Neuron (in vitro differentiated cells): ENCODE results near the gene PKNOX2.

Experiments
- H2AFZ ChIP-seq: one replicate; pipeline ENCODE4 v1.6.1; 2013; ENCODE audit warnings: low read depth, mild to moderate bottlenecking, inconsistent platforms, low read length, moderate library complexity
- H3K27me3 ChIP-seq: one replicate; pipeline ENCODE4 v1.6.1; 2013; ENCODE audit warnings: low read length; ENCODE audit not compliant: insufficient read depth
- H3K36me3 ChIP-seq: one replicate; pipeline ENCODE4 v1.6.1; 2013; ENCODE audit warnings: low read length; ENCODE audit not compliant: insufficient read depth
- H3K4me1 ChIP-seq: one replicate; pipeline ENCODE4 v1.6.1; 2013; ENCODE audit warnings: low read length; ENCODE audit not compliant: insufficient read depth
- H3K4me3 ChIP-seq: 2 replicates; pipeline ENCODE4 v1.5.1; 2013; ENCODE audit warnings: mild to moderate bottlenecking, low read length, moderate library complexity
- H3K9me3 ChIP-seq: one replicate; pipeline ENCODE4 v1.6.1; 2013; ENCODE audit warnings: low read length

The PKNOX2 gene

DNA sequence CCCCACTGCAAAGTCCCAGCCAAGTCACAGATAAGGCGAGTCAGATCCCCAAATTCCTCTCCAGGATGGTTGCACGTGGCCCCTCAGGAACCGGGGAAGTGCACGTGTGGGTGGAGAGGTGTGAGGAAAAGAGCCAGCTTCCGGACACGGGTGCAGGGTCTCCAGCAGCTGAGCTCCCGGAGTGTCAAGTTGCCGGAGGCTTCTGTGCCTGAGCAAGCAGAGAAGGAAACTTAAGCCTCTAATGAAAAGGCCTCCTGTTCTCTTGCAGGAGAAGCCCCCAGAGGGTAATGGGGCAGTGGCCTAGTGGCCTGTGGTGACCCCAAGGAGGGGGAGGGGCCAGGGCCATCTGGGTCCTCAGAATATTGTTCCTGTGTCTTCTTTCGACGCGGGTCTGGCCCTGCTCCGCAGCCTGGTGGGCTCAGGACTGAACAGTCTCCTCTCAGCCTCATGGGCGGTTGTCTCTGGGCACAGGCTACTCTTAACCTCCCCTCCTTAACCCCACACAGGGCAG lies 183.6 kb downstream of the PKNOX2 start:
- Histone ChIP-seq H3K36me3 (no peaks in the 10 kb centered on the region), H3K9me3 (no peaks in the 10 kb centered on the region), H3K4me1 (peaks cover 62% of the 10 kb centered on the region), H3K4me3 (no peak overlapping the region), H2AFZ (no peak overlapping the region), H3K27me3 (no peaks in the 10 kb centered on the region)

DNA sequence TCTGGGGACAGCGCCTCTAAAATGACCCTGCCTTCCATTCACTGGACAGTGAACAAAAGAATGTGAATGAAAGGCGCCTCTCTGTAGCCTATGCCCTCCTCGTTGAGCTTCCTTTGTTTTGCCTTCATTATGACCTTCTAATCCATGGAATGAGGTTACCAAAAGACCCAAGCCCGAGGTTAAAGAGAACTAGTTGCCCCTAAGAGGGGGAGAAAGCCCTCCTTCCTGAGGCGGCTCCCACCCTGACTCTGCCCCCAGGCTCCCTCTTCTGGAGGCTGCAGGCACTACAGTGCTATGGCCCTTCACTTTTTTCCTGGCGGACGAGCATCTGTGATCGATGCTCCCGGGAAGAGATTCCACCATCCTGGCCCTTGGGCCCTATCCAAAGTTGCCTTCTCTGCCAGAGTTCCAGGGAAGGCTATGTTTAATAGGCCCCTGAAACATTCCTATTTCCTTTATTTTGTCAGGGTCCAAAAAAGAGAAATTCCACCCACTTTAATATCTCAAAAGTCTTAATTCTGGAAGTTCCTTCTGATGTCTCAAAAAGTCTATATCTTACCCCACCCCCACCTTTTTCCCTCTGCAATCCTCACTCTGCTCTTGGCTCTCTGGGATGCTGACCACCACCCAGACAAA lies 184.2 kb downstream of the PKNOX2 start:
- H2AFZ ChIP-seq: no peak overlapping the region
- H3K27me3 ChIP-seq: no peaks in the 10 kb centered on the region
- no peaks in the 10 kb centered on the region for H3K9me3 ChIP-seq
- no peaks in the 10 kb centered on the region for H3K36me3 ChIP-seq
- no peak overlapping the region for H3K4me3 ChIP-seq
- peaks cover 62% of the 10 kb centered on the region for H3K4me1 ChIP-seq

DNA sequence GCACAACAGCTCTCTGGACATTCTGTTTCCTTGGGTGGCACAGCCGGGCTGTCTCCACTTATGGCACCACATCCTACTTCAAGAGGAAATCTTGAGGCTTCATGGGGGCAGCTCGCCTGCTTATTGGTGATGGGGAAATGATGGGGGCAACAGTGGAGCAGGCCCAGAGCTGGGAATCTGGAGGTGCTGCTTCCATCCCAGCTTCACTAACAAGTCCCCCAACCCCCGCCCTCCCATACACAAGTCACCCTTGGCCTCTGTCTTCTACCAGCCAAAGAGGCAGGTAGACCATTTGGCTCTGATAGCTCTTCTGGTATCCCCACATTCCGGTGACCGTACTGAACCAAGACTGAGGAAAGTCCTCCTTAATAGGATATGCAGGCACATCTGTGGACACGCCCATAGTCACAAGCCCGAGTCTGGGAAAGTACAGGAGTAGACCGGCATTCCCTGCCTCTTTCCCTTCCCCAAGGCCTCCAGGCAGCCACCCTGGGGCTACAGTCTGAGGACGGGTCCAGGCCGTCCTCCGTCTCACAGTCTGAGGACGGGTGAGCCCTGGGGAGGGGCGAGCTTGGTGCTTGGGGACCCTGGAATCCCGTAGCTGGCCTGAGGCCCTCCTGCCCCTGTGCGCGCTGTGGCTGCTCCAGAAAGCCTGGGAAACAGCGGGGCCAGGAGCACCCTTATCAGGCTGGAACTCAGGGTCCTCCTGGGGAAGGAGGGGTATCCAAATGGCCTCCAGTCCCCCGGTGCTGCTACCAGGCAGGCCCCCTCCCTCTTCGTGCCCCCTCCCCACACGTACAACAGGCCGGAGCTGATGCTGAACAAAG lies 185.9 kb downstream of the PKNOX2 start:
- Histone ChIP-seq H3K4me3 (no peak overlapping the region), H2AFZ (no peak overlapping the region), H3K27me3 (no peaks in the 10 kb centered on the region), H3K36me3 (no peaks in the 10 kb centered on the region), H3K9me3 (no peaks in the 10 kb centered on the region), H3K4me1 (peaks cover 63% of the 10 kb centered on the region)

DNA sequence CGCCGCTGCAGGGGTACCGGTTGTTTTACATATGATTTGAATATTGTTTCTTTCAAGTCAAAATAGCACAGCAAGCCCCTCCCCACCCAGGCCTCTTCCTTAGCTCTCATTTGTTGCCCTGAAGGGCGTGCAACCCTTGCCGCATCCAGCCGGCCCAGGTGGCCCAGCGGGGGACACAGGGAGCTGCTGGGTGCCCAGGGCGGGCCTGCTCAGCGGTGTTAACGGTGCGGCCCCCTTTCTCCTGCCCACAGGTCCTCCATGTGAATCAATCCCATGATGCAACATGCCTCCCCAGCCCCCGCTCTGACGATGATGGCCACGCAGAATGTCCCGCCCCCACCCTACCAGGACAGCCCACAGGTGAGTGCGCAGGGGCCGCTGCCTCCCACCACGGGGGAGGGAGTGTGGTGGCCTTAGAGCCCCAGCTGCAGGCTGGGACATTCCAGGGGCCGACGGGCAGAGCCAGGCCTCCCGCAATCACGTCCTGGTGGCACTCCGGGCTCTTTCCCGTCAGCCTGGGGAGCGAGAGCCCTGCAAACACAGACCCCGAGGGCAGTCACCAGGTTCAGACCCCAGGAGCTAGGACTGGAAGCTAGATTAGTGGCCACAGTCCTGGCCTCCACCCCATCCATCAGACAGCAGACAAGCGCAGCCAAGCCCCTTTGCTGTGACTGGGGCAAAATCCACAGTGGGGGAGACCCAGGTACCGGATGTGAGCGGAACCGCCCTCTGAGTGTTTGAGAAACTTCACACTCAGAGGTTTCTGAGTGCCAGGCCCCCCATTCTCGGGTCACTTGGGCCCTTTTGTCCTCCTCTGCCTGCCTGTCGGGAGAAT lies 186.7 kb downstream of the PKNOX2 start:
- H3K4me3 ChIP-seq: no peak overlapping the region
- H2AFZ ChIP-seq: no peak overlapping the region
- peaks cover 57% of the 10 kb centered on the region for H3K4me1 ChIP-seq
- no peaks in the 10 kb centered on the region for H3K27me3 ChIP-seq
- H3K9me3 ChIP-seq: no peaks in the 10 kb centered on the region
- H3K36me3 ChIP-seq: no peaks in the 10 kb centered on the region

GRCh38 chr11:125351868-125352250 lies 187.3 kb downstream of the PKNOX2 start:
- H3K4me1 ChIP-seq: peaks cover 57% of the 10 kb centered on the region
- no peaks in the 10 kb centered on the region for H3K36me3 ChIP-seq
- no peak overlapping the region for H2AFZ ChIP-seq
- H3K9me3 ChIP-seq: no peaks in the 10 kb centered on the region
- H3K4me3 ChIP-seq: no peak overlapping the region
- H3K27me3 ChIP-seq: no peaks in the 10 kb centered on the region

GRCh38 chr11:125356797-125357196 lies 192.2 kb downstream of the PKNOX2 start:
- Histone ChIP-seq H3K4me3 (no peak overlapping the region), H2AFZ (no peak overlapping the region), H3K4me1 (peaks cover 25% of the 10 kb centered on the region), H3K36me3 (no peaks in the 10 kb centered on the region), H3K9me3 (no peaks in the 10 kb centered on the region), H3K27me3 (no peaks in the 10 kb centered on the region)

- no peaks in the 10 kb centered on the region for H3K27me3 ChIP-seq
- no peaks in the 10 kb centered on the region for H3K9me3 ChIP-seq
- no peak overlapping the region for H3K4me3 ChIP-seq
- H3K4me1 ChIP-seq: peaks cover 25% of the 10 kb centered on the region
- H3K36me3 ChIP-seq: no peaks in the 10 kb centered on the region
- H2AFZ ChIP-seq: no peak overlapping the region
These were observed 193.0 kb downstream of the PKNOX2 start for GRCh38 chr11:125357551-125357950.

DNA sequence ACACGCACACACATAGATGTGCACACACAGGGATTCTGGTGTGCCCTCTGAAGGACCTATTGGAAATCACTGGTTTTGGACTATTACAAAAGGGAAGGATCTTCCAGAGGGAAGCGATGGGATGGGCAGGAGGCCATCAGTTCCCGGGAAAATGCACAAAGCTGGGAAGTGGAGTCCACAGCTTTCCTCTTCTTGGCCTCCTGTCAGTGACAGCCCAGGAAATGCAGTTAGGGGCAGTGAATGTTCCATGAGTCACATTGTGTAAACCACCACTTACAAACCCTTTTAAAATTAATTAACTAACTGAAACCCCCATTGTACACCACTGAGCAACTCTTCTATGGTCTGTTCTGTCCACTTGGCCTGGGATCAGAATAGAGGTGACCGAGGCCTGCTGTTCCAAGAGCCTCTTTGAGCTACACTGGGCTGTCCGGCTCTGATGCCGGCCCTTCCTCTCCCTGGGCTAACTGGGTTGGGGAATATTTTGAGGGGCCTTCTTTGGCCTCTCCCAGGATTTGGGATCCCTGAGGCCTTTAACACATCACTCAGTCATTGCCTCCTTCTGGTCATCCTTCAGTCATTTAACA lies 193.8 kb downstream of the PKNOX2 start:
- Histone ChIP-seq H3K27me3 (no peaks in the 10 kb centered on the region), H3K4me3 (no peak overlapping the region), H3K36me3 (no peaks in the 10 kb centered on the region), H3K9me3 (no peaks in the 10 kb centered on the region), H2AFZ (no peak overlapping the region), H3K4me1 (peaks cover 22% of the 10 kb centered on the region)

GRCh38 chr11:125359130-125359529 lies 194.6 kb downstream of the PKNOX2 start:
- no peaks in the 10 kb centered on the region for H3K27me3 ChIP-seq
- H3K4me3 ChIP-seq: no peak overlapping the region
- peaks cover 15% of the 10 kb centered on the region for H3K4me1 ChIP-seq
- H3K36me3 ChIP-seq: no peaks in the 10 kb centered on the region
- H3K9me3 ChIP-seq: no peaks in the 10 kb centered on the region
- H2AFZ ChIP-seq: no peak overlapping the region

DNA sequence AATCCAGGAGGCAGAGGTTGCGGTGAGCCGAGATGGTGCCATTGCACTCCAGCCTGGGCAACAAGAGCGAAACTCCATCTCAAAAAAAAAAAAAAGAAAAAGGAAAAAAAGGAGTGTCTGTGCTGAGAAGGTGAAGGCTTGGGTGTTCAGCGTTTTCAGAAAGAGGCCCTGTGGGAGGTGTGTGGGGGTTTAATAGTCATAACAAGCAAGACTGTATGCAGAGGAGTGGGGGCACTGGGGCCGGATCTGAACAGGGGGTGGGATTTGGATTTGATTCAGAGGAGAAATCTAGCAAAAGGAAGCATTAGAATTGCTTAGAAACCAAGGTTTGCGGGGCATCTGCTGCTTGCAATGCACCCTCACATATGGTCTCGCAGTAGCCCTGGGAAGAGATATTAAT lies 195.5 kb downstream of the PKNOX2 start:
- Histone ChIP-seq H2AFZ (no peak overlapping the region), H3K9me3 (no peaks in the 10 kb centered on the region), H3K4me3 (no peak overlapping the region), H3K36me3 (no peaks in the 10 kb centered on the region), H3K27me3 (no peaks in the 10 kb centered on the region), H3K4me1 (peaks cover 13% of the 10 kb centered on the region)

GRCh38 chr11:125364121-125364826 lies 199.7 kb downstream of the PKNOX2 start:
- H3K36me3 ChIP-seq: no peaks in the 10 kb centered on the region
- no peak overlapping the region for H3K4me3 ChIP-seq
- no peak overlapping the region for H2AFZ ChIP-seq
- H3K4me1 ChIP-seq: no peaks in the 10 kb centered on the region
- no peaks in the 10 kb centered on the region for H3K27me3 ChIP-seq
- H3K9me3 ChIP-seq: no peaks in the 10 kb centered on the region

DNA sequence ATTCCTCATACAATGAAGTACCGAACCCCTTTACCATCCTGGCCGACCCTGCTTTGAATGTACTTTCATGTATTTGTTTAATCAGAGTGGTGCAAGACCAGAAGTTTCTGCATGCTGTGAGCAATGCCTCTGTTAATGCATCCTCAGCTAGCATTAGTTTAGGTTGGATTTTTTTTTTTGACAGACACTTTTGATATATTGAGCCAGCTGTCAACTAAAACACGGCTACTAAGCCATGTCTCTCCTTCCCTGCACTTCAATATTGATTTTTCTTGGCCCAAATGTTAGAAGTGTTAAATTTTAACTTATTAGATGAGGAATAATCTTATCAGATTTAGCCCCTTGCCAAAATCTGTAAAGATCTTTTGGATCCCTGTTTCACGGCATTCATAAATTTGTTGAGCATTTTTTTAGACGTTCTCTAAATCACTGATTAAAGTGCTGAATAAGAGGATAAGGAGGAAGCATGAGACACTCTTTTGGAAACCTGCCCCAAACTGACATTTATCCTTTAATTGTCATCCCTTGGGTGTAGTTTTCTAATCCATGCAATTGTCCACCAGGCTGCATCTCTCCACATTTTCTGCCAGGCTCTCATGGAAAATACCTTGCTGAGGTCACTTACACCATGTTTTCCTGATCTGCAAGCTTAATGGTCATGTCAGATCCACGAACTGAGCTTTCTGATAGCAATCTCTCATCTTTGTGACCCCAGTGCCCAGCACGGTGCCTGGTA lies 200.8 kb downstream of the PKNOX2 start:
- Histone ChIP-seq H3K4me1 (peaks cover 3% of the 10 kb centered on the region), H3K27me3 (no peaks in the 10 kb centered on the region), H3K4me3 (no peak overlapping the region), H2AFZ (no peak overlapping the region), H3K36me3 (no peaks in the 10 kb centered on the region), H3K9me3 (no peaks in the 10 kb centered on the region)
